Ovary (tissue), 3 donors: ENCODE measurements around the gene GDF10.

ENCODE experiments used
- EP300 ChIP-seq: sonication (generic); formaldehyde crosslinking; IDR thresholded peaks from one replicate; pipeline ENCODE4 v1.6.1; 2017; ENCODE audit warnings: antibody characterized with exemption
- POLR2A ChIP-seq: fragments of 450-650 bp; IDR thresholded peaks from one replicate; pipeline ENCODE4 v1.6.1; 2017; ENCODE audit warnings: antibody characterized with exemption, mild to moderate bottlenecking, moderate library complexity
- TF ChIP-seq, protein P1 (sequence below), 3 donors: fragments of 450-650 bp in 2 of 3; fragments of 200-600 bp in 1 of 3; IDR thresholded peaks; one replicate each; pipeline versions ENCODE4 v1.5.1 to v1.8.0; 2016 to 2022; ENCODE audit warnings: antibody characterized with exemption in 3 of 3, mild to moderate bottlenecking in 1 of 3
- donor health status: DM: no; HTN: no; CAD: no.

DNA sequence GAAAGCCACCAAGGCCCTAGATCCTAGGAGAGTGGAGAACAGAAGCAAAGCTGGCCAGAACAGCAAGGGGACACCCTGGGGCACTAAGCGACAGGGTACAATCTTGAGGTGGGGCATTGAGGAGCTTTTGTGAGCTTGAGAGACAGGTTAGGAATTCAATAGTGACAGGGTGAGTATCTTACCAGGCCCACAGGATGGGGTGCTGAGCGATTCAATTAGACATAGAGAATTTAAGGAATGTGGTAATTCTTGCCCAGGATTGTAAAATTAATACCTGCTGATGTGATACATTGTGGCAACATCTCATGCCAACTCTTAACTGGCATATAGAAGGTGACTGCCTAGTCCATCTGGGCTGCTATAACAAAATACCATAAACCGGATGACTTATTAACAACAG lies 62.2 kb downstream of the GDF10 start:
- TF ChIP-seq, protein P1, sequence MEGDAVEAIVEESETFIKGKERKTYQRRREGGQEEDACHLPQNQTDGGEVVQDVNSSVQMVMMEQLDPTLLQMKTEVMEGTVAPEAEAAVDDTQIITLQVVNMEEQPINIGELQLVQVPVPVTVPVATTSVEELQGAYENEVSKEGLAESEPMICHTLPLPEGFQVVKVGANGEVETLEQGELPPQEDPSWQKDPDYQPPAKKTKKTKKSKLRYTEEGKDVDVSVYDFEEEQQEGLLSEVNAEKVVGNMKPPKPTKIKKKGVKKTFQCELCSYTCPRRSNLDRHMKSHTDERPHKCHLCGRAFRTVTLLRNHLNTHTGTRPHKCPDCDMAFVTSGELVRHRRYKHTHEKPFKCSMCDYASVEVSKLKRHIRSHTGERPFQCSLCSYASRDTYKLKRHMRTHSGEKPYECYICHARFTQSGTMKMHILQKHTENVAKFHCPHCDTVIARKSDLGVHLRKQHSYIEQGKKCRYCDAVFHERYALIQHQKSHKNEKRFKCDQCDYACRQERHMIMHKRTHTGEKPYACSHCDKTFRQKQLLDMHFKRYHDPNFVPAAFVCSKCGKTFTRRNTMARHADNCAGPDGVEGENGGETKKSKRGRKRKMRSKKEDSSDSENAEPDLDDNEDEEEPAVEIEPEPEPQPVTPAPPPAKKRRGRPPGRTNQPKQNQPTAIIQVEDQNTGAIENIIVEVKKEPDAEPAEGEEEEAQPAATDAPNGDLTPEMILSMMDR (IDR thresholded peaks at IDR 0.05), result no peak
- TF ChIP-seq POLR2A, result no peak
- TF ChIP-seq EP300, result no peak
